Karpas-422 (cell line): ENCODE measurements around the gene UGT1A3. TPM values are rescaled to one million over a fixed set of nuclear protein-coding genes. Genes with fewer than 3 reads are reported as not detected.

ENCODE experiments used
- DNase-seq: peaks from one replicate; pipeline ENCODE4 v3.0.0-alpha.2; 2015
- H2AFZ ChIP-seq: fragments of 200-600 bp; sonication (generic); 2 replicates; pipeline ENCODE4 v1.6.1; 2014; ENCODE audit warnings: antibody characterized with exemption, low read length, mixed read lengths
- H3K27ac ChIP-seq: fragments of 200-600 bp; sonication (generic); 2 replicates; pipeline ENCODE4 v1.5.1; 2014; ENCODE audit warnings: mild to moderate bottlenecking, low read length, moderate library complexity
- H3K27me3 ChIP-seq: fragments of 200-600 bp; sonication (generic); 2 replicates; pipeline ENCODE4 v1.6.1; 2014; ENCODE audit warnings: low read length, mixed read lengths
- H3K36me3 ChIP-seq: fragments of 200-600 bp; sonication (generic); 2 replicates; pipeline ENCODE4 v1.6.1; 2014; ENCODE audit warnings: low read length, mixed read lengths; ENCODE audit not compliant: insufficient read depth
- H3K4me1 ChIP-seq: fragments of 200-600 bp; sonication (generic); 2 replicates; pipeline ENCODE4 v1.6.1; 2014; ENCODE audit warnings: mild to moderate bottlenecking, low read length, mixed read lengths
- H3K4me2 ChIP-seq: fragments of 200-600 bp; sonication (generic); 2 replicates; pipeline ENCODE4 v1.6.1; 2014; ENCODE audit warnings: low read length, low read depth, mild to moderate bottlenecking; ENCODE audit not compliant: poor library complexity, severe bottlenecking
- H3K4me3 ChIP-seq: fragments of 200-600 bp; sonication (generic); 2 replicates; pipeline ENCODE4 v1.5.1; 2014; ENCODE audit warnings: mild to moderate bottlenecking, antibody characterized with exemption, low read length, mixed read lengths
- H3K79me2 ChIP-seq: fragments of 200-600 bp; sonication (generic); 2 replicates; pipeline ENCODE4 v1.6.1; 2014; ENCODE audit warnings: mild to moderate bottlenecking, low read length, mixed read lengths
- H3K9ac ChIP-seq: fragments of 200-600 bp; sonication (generic); 2 replicates; pipeline ENCODE4 v1.6.0; 2014; ENCODE audit warnings: low read length
- H3K9me2 ChIP-seq: fragments of 200-600 bp; sonication (generic), shearing (Covaris generic); replicated peaks from 2 replicates; pipeline ENCODE4 v1.6.0; 2014; ENCODE audit warnings: mild to moderate bottlenecking, low read length, moderate library complexity; ENCODE audit not compliant: insufficient read depth
- H3K9me3 ChIP-seq: fragments of 300-700, 200-600 bp; sonication (generic); 2 replicates; pipeline ENCODE4 v1.6.1; 2014; ENCODE audit warnings: low read length, mixed read lengths
- H4K20me1 ChIP-seq: fragments of 200-600 bp; sonication (generic); 2 replicates; pipeline ENCODE4 v1.6.1; 2014; ENCODE audit warnings: mild to moderate bottlenecking, antibody characterized with exemption, low read length, low read depth; ENCODE audit not compliant: insufficient read depth
- total RNA-seq: library from RNA; depleted of rRNA; stranded (reverse); fragments of >200 nt; shearing (Covaris generic); gene quantifications from 2 replicates; pipeline ENCODE4 v1.2.3, GENCODE V29; 2014; ENCODE audit warnings: low replicate concordance

The UGT1A3 gene
- total RNA-seq, 1 experiment from 2014 or later = not detected

DNA sequence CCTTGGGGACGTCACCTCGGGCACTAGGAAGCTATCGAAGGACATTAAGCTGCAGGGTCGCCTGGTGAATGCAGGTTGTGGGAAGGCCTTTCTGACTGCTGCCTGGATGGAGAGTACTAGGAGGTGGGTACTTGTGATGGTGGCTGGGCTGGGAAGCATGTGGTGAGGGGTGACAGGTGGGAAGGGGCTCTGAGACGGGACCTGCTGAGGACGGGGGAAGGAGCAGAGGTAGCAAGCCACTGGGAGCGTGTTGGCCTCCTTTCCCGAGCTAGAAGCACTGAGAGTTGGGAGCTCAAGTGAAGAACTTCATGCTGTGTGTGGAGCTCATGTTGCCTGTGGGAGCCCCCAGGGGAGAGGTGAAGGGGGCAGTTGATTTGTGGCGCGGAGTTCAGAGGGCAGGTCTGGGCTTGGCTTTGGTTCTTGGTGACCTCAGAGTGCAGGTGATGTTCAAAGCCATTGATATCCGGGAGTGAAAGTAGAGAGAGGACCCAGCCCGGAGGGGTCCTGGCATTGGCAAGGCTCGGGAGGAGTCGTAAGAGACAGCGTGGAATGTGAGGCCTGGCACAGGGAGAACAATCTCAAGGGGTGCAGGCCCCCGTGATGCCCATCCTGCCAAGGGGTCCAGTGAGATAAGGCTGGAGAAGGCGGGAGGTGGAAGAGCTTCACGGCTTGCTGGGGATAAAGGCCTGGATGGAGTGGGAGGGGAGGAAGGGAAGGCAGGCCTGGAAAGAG, 62.5 kb downstream of the UGT1A3 start:
- no peaks in the 10 kb centered on the region; the same call in 1 of the 2 replicates for H3K27me3 ChIP-seq
- no peak overlapping the region for H2AFZ ChIP-seq
- no peak overlapping the region for H3K27ac ChIP-seq
- H3K79me2 ChIP-seq = no peaks in the 10 kb centered on the region
- H3K36me3 ChIP-seq = no peaks in the 10 kb centered on the region
- no peak overlapping the region for H3K4me2 ChIP-seq
- no peaks in the 10 kb centered on the region for H3K9me3 ChIP-seq
- H3K4me3 ChIP-seq = no peak overlapping the region
- no peaks in the 10 kb centered on the region for H4K20me1 ChIP-seq
- no peak for DNase-seq
- H3K4me1 ChIP-seq = peaks cover 3% of the 10 kb centered on the region; the same call in 1 of the 2 replicates
- no peaks in the 10 kb centered on the region for H3K9me2 ChIP-seq
- no peak overlapping the region for H3K9ac ChIP-seq

DNA sequence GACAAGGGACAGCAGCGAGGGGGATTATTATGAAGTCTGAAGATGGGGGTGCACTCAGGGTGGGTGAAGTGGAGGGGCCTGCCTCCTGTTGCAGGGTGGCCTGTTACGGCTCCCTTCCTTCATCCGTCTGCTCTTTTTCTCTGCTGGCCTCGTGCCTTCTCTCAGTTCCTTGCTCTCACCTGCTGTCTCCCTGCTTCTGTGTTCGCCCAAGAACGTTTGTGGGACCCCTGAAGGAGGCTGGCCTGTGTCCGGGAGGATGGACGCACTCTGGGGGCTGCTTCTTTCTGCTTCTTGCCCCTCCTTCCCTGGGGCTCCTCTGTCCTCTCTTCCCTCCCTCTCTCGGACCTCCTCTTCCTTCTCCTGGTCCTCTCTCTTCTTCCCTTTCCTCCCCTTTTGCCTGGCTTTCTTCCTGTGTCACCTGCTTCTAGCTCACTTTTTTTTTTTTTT, 63.1 kb downstream of the UGT1A3 start:
- no peaks in the 10 kb centered on the region for H3K9me3 ChIP-seq
- no peak overlapping the region for H3K27ac ChIP-seq
- peaks cover 3% of the 10 kb centered on the region; the same call in 1 of the 2 replicates for H3K4me1 ChIP-seq
- DNase-seq = no peak
- no peaks in the 10 kb centered on the region for H3K79me2 ChIP-seq
- H3K9me2 ChIP-seq = no peaks in the 10 kb centered on the region
- H3K4me2 ChIP-seq = no peak overlapping the region
- no peak overlapping the region for H2AFZ ChIP-seq
- H3K36me3 ChIP-seq = no peaks in the 10 kb centered on the region
- H3K9ac ChIP-seq = no peak overlapping the region
- H4K20me1 ChIP-seq = no peaks in the 10 kb centered on the region
- H3K27me3 ChIP-seq = no peaks in the 10 kb centered on the region
- H3K4me3 ChIP-seq = no peak overlapping the region

- Histone ChIP-seq H3K4me3 (no peak overlapping the region), H3K27ac (no peak overlapping the region), H3K79me2 (no peaks in the 10 kb centered on the region), H2AFZ (no peak overlapping the region), H3K36me3 (no peaks in the 10 kb centered on the region), H3K9ac (no peak overlapping the region), H3K4me1 (peaks cover 3% of the 10 kb centered on the region; the same call in 1 of the 2 replicates), H3K9me2 (no peaks in the 10 kb centered on the region), H3K4me2 (no peak overlapping the region), H3K27me3 (no peaks in the 10 kb centered on the region), H4K20me1 (no peaks in the 10 kb centered on the region), H3K9me3 (no peaks in the 10 kb centered on the region)
- DNase-seq = no peak
These were observed 63.9 kb downstream of the UGT1A3 start for GRCh38 chr2:233792720-233793119.

GRCh38 chr2:233793465-233794127, 64.8 kb downstream of the UGT1A3 start:
- H3K4me3 ChIP-seq = no peak overlapping the region
- H3K4me1 ChIP-seq = peaks cover 3% of the 10 kb centered on the region; the same call in 1 of the 2 replicates
- H3K9me3 ChIP-seq = no peaks in the 10 kb centered on the region
- H3K27me3 ChIP-seq = no peaks in the 10 kb centered on the region
- no peaks in the 10 kb centered on the region for H3K79me2 ChIP-seq
- no peaks in the 10 kb centered on the region for H3K9me2 ChIP-seq
- H3K4me2 ChIP-seq = no peak overlapping the region
- no peak overlapping the region for H3K9ac ChIP-seq
- DNase-seq = no peak
- H2AFZ ChIP-seq = no peak overlapping the region
- H4K20me1 ChIP-seq = no peaks in the 10 kb centered on the region
- H3K36me3 ChIP-seq = no peaks in the 10 kb centered on the region
- H3K27ac ChIP-seq = no peak overlapping the region

DNA sequence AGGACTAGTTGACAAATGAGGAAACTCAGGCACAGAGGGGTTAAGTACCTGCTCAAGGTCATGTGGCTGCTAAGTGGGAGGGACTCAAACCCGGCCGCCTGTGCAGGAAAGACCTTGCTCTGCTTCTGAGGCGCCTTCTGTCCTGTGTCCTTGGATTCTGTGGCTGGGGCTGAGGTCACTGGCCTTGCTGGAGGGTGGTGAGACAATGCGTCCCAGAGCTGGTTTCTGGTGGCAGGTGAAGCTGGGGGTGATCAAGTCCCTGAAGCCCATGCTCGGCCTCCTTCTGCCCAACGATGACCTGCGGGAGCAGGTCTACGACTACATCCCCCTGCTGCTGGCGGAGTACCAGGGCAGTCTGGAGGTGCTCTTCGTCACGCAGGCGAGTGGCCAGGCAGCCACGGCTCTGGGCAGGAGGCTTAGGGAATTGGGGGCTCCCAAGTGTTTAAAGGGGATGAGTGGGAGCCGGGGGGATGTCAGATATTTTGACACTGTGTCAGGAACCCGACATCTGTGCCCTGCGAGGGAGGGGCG, 65.4 kb downstream of the UGT1A3 start:
- Histone ChIP-seq H3K4me2 (no peak overlapping the region), H3K9ac (no peak overlapping the region), H3K36me3 (no peaks in the 10 kb centered on the region), H3K9me3 (no peaks in the 10 kb centered on the region), H3K79me2 (no peaks in the 10 kb centered on the region), H3K27ac (no peak overlapping the region), H4K20me1 (no peaks in the 10 kb centered on the region), H3K4me3 (no peak overlapping the region), H3K27me3 (no peaks in the 10 kb centered on the region), H3K4me1 (peaks cover 3% of the 10 kb centered on the region; the same call in 1 of the 2 replicates), H2AFZ (no peak overlapping the region), H3K9me2 (no peaks in the 10 kb centered on the region)
- DNase-seq = no peak

GRCh38 chr2:233795735-233796171, 66.9 kb downstream of the UGT1A3 start:
- H3K79me2 ChIP-seq = no peaks in the 10 kb centered on the region
- no peak overlapping the region for H2AFZ ChIP-seq
- no peak overlapping the region for H3K4me3 ChIP-seq
- no peaks in the 10 kb centered on the region for H3K27me3 ChIP-seq
- H3K27ac ChIP-seq = no peak overlapping the region
- H3K4me1 ChIP-seq = peaks cover 6% of the 10 kb centered on the region
- H4K20me1 ChIP-seq = no peaks in the 10 kb centered on the region
- H3K9ac ChIP-seq = no peak overlapping the region
- DNase-seq = no peak
- no peaks in the 10 kb centered on the region for H3K9me3 ChIP-seq
- no peaks in the 10 kb centered on the region for H3K36me3 ChIP-seq
- H3K9me2 ChIP-seq = no peaks in the 10 kb centered on the region
- H3K4me2 ChIP-seq = no peak overlapping the region

DNA sequence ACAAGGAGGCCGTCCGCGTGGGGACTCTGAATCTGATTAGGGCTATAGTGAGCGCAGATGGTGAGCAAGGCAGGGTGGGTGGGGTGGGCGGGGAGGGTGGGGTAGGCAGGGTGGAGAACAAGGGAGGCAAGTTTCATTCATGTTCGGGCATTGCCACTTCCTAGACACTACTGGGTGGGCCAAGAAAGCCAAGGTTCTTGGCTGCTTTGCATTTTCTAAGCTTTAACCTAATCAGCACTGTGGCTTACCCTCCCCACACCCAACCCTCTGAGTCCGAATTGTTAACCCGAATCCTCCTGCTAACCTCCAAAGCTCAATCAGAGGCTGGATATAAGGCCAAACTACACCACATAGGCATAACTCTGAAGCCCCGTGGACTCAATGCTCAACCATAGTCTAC, 67.4 kb downstream of the UGT1A3 start:
- Histone ChIP-seq H2AFZ (no peak overlapping the region), H3K4me2 (no peak overlapping the region), H3K9me2 (no peaks in the 10 kb centered on the region), H3K4me3 (no peak overlapping the region), H3K27ac (no peak overlapping the region), H3K9ac (no peak overlapping the region), H3K79me2 (no peaks in the 10 kb centered on the region), H3K9me3 (no peaks in the 10 kb centered on the region), H3K4me1 (peaks cover 11% of the 10 kb centered on the region), H4K20me1 (no peaks in the 10 kb centered on the region), H3K36me3 (no peaks in the 10 kb centered on the region), H3K27me3 (no peaks in the 10 kb centered on the region)
- DNase-seq = no peak

DNA sequence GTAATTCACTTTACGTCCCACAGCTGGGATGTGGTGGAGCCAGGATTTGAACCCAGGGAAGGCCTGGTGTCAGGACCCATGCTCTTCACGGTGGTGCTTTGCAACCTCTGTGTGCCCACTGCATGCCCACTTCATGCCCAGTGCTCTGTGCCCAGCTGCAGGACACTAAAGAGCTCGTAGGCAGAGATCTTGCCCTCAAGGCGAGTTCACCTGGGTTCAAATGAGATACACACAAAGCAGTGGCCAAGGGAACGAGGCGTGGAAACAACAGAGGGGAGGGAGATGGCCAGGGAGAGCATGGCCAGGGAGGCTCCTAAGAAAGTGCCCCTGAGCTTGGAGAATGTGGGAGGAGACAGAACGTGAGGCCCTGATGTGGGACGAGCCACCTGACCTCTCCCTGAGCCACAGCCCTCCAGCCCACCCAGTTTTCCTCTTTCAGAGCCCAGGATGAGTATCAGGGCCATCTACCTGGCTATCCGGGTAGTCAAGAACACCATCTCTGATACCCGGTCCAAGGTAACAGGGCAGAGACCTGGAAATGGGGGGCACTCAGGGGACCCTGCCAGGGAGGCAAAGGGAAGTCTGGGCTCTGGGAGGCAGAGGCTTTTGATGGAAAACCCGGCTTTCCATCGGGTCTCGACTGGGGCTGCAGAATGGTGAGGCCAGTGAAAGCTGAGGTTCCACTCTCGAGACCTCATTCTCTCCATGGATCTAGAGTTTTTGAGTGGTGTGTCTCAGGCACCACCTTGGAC, 69.7 kb downstream of the UGT1A3 start:
- no peaks in the 10 kb centered on the region for H4K20me1 ChIP-seq
- no peaks in the 10 kb centered on the region for H3K9me3 ChIP-seq
- no peak for DNase-seq
- no peaks in the 10 kb centered on the region for H3K79me2 ChIP-seq
- H3K9me2 ChIP-seq = no peaks in the 10 kb centered on the region
- no peak overlapping the region for H3K27ac ChIP-seq
- no peak overlapping the region for H3K4me3 ChIP-seq
- H2AFZ ChIP-seq = no peak overlapping the region
- H3K4me1 ChIP-seq = peaks cover 26% of the 10 kb centered on the region
- no peaks in the 10 kb centered on the region for H3K27me3 ChIP-seq
- no peak overlapping the region for H3K9ac ChIP-seq
- no peak overlapping the region for H3K4me2 ChIP-seq
- no peaks in the 10 kb centered on the region for H3K36me3 ChIP-seq
